GM12892 (cell line): Measurements from ENCODE around the gene ZNF14.
"Not testable (repeated sequence)": the region's sequence is repeated elsewhere in the genome, so short reads cannot be mapped to it uniquely, and the experiment has no call there.

Experiments used
- DNase-seq: peaks from one replicate; pipeline ENCODE4 v3.0.0; 2011; ENCODE audit not compliant: insufficient read length
- FAIRE-seq: peaks from 2 replicates; lab custom pipeline; 2011; peaks lifted over from hg19 to GRCh38; lab: Jason Lieb, UNC
- POLR2A ChIP-seq: IDR thresholded peaks from 2 replicates; pipeline ENCODE4 v1.6.1; 2011; ENCODE audit warnings: low read depth, low read length, control low read depth
- POLR2AphosphoS5 ChIP-seq: IDR thresholded peaks from 2 replicates; pipeline ENCODE4 v1.6.1; 2011; ENCODE audit warnings: low read depth, low read length, control low read depth
- TAF1 ChIP-seq: IDR thresholded peaks from 2 replicates; pipeline ENCODE4 v1.6.1; 2011; ENCODE audit warnings: low read depth, mild to moderate bottlenecking, control low read depth, low read length, borderline replicate concordance

ZNF14 gene

DNA sequence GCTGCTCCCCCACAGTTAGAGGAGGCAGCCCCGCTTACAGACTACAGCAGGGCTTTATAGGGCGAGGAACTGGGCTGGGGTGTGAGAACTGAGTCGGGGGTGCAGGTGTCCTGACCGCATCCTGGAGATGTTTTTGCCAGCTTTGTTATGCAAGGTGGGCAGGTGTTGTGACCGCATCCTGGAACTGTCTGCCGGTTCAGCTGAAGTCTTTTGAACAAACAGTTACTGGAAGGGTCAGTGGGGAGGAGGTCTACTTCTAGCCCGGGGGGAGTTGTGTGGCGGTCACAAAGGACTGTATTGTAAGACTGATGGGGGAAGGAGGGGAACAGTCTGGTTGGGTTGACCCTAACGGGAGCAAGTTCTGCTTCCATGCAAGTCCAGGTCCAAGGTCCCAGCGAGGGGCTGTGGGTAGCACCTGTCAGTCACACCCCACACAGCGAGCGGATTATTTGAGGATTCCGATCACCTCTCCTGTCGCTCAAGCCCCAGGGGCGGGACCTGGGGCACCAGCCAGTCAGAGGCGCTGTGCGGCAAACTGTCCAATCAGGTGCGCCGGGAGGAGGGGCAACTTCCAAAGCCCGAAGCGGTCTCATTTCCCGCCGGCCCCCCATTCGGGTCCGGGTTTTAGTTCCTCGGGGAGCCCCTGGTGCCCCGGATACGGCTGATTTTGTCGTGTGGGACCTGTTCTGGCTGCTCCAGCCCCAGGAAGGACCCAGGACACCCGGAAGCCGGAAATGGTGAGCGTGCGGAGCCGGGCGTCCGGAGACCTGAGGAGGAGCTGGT is 64.5 kb downstream of the ZNF14 start, which contains the start of gene ZNF101:
TSS of gene ZNF101 (plus strand) at position 610 of the 783 bp plus-strand sequence. CDS start at position 735, 125 bp downstream.
- peak; percentile 90 for FAIRE-seq

DNA sequence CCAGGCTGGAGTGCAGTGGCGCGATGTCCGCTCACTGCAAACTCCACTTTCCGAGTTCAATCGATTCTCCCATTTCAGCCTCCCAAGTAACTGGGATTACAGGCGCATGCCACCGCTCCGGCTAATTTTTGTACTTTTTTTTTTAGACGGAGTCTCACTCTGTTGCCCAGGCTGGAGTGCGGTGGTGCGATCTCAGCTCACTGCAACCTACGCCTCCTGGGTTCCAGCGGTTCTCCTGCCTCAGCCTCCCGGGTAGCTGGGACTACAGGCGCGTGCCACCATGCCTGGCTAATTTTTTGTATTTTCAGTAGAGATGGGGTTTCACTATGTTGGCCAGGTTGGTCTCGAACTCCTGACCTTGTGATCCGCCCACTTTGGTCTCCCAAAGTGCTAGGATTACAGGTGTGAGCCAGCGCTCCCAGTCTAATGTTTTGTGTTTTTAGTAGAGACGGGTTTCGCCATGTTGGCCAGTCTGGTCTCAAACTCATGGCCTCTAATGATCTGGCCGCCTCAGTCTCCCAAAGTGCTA is 67.4 kb downstream of the ZNF14 start:
- not testable (repeated sequence) for DNase-seq, FAIRE-seq

More for the DNA sequence above, 64.5 kb downstream of the ZNF14 start, which contains the start of gene ZNF101:
- peak; percentile 87 for DNase-seq
- TF ChIP-seq POLR2AphosphoS5 = peak; percentile 76
- peak; percentile 85 for TF ChIP-seq TAF1
- peak; percentile 80 for TF ChIP-seq POLR2A

DNA sequence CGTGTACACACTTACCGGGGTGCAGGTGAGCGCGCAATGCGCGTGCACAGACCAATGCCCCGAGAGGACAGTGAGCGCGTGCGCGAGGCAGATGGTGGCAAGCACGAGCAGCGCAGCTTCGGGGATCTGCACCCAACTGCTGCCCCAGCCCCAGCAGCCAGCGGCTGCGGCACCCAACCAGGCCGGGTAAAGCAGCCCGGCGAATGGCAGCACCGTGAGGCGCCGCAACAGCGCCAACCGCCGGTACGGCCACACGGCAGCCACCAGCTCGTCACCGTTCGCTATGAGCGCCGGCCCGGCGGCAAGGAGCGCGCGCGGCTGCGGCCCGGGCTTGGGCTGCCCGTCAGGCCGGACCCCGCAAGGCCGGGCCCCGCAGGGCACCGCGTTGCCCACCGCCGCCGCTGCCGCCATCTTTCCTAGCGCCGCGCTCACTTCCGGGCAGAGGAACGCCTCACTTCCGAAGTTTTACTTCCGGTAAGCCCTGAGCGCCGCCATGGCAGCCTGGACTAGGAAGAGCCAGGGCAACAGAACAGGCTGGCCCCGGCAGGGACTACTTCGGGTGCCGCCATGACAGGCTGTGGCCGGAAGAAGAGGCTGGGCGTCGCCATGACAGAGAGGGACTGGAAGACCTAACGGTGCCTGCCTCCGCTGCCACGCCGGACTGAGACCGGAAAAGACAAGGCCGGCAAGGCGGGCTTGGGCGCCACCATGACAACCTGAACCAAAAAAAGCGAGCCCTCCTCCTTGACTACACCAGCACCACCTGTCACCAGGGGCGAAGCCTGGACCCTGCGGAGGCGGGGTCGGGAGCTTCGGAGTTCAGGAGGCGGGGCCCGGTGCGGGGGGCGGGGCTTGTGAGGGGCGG is 69.4 kb downstream of the ZNF14 start, which contains the start of gene ATP13A1:
TSS of gene ATP13A1 (minus strand) at position 421 of the 865 bp plus-strand sequence. CDS start at position 411, 10 bp downstream.
- FAIRE-seq = peak; percentile 87
- peak; percentile 66 for DNase-seq

DNA sequence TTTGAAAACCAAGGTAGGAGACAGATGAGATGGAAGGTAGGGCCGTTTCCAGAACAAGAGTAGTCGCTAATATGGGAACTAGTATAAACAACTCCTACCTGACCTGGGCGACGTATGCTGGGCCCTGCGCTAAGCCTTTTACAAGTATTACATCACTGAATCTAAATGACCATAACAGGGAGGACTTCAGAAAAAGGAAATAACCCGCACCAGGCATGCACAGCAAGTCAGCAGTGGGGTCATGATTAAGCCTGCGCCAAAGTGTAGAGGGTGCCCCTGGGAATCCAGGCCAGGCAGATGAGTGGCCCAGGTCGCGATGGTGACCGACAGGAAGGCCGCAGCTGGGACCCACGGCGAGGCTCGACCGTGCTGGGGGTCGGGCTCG is 70.0 kb downstream of the ZNF14 start:
- FAIRE-seq (no peak), DNase-seq (no peak)
- TF ChIP-seq POLR2AphosphoS5 (no peak), TAF1 (no peak), POLR2A (no peak)

More for the DNA sequence above, 69.4 kb downstream of the ZNF14 start, which contains the start of gene ATP13A1:
- peak; percentile 80 for TF ChIP-seq POLR2AphosphoS5
- peak; percentile 91 for TF ChIP-seq TAF1
- TF ChIP-seq POLR2A = peak; percentile 86

DNA sequence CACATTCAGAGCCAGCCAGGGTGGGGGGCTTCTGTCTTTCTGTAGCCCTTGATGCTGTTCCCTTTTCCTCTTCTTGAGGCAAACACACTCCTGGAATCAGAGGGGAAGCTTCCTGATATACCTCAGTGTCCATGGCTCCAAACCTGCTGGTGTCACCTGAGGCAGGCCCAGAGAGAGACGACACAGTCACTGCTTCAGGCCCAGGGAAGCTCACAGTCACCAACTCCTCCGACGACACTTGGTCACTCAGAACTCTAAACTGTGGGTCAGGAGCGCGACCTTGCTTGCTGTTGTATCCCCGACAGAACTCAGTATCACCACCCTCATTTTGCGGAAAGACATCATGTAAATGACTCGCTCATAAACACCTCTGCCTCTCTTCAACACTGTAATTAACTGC is 70.6 kb downstream of the ZNF14 start:
- no peak for DNase-seq
- FAIRE-seq = no peak
- TF ChIP-seq POLR2A (no peak), TAF1 (no peak), POLR2AphosphoS5 (peak; percentile 3; the same call in 1 of the 2 replicates)

DNA sequence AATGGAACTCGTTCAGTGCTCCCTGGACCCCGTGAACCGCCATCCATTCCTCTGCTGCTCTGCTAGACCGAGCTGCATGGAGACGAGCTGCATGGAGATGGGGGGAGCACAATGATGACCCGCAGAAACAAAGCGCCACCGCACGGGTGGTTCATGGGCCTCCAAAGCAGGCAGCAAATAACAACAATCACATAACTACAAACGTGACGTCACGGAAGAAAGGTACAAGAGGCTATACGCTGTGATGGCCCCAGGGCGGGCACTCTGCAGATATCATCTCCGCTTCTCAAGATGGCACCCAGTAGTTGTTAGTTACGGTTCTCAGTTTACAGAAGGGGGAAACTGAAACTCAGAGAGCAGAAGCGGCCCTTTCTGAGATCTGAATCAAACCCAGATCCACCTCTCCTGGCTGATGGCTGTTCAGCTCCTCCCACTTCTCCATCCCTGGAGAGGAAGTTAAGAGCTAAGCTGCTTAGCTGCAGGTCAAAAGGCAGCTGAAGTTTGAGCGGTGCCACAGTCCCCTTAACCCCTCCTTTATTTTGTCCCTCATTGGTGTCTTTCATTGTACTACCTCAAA is 71.1 kb downstream of the ZNF14 start:
- FAIRE-seq (peak; percentile 86), DNase-seq (peak; percentile 65)
- TF ChIP-seq TAF1 (peak; percentile 35; the same call in 1 of the 2 replicates), POLR2AphosphoS5 (peak; percentile 87; the same call in 1 of the 2 replicates), POLR2A (peak; percentile 80)

DNA sequence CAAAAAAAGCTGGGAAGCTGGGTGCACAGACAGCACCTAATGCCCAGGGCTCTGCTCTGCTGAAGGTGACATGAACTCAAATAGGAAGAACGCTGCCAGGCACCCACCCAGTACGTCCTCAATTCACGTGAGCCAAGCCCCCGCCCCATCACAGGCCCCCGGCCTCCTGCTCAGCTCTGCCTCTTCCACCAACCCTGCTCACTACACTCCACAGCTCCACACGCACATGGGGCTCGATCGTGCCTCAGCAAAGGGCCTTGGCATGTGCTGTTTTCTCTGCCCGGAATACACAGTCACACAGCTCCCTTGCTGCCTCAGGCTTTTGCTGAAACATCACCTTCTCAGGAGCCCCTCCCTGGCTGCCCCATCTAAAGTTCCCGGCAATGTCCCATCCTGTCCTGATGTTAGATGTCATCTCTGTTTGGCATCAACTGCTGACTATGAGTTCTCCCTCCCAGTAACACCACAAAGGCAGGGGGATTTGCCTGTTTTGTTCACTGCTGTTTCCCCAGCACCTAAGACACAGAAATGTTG is 71.7 kb downstream of the ZNF14 start:
- FAIRE-seq (peak; percentile 17), DNase-seq (peak; percentile 5)
- TF ChIP-seq TAF1 = no peak
- TF ChIP-seq POLR2A = no peak
- no peak for TF ChIP-seq POLR2AphosphoS5
